H1 (cell line): Measurements from ENCODE around the gene PAX7. TPM values are rescaled to one million over a fixed set of nuclear protein-coding genes. Genes with fewer than 3 reads are reported as not detected.

Source experiments
- KDM1A ChIP-seq: fragments of 200-600, 300-600 bp; sonication (generic); IDR thresholded peaks from 2 replicates; pipeline ENCODE4 v1.7.1; 2016; ENCODE audit warnings: mild to moderate bottlenecking, low read length, borderline replicate concordance
- polyA plus RNA-seq, 7 experiments: library from polyadenylated mRNA; depleted of rRNA in 3 of 7; stranded (reverse) in 5 of 7; unstranded in 2 of 7; fragments of >200 nt in 5 of 7; fragments of 200-250 nt in 2 of 7; gene quantifications; 1 replicate in 5 of 7; 2 replicates in 1 of 7; 4 replicates in 1 of 7; pipeline versions ENCODE4 v1.2.1 to v1.2.3, GENCODE V29; 2011 to 2013; ENCODE audit warnings: missing spikeins in 2 of 7, mixed read lengths in 2 of 7
- total RNA-seq: library from RNA; stranded (reverse); fragmentation: NEBNext Ultra II Directional; extraction: Animal tissue kit (Norgen Biotek cat#: 25700); gene quantifications from 2 replicates; pipeline ENCODE4 v1.2.1, GENCODE V29; 2021

PAX7 gene
- total and polyA plus RNA-seq, 2 of the 8 experiments (the other 6 are each of a cell fraction or from before 2014, with no cell fraction given), result not detected

GRCh38 chr1:18752409-18752808, 121.8 kb downstream of the PAX7 start (continued):
- TF ChIP-seq KDM1A, result no peak
